Muscle of leg (tissue), 11 donors: Measurements from ENCODE around the gene CEP78. TPM values are rescaled to one million over a fixed set of nuclear protein-coding genes. Genes with fewer than 3 reads are reported as not detected.

Experiments used
- DNase-seq: peaks from one replicate; pipeline ENCODE4 v3.0.0; 2013
- H3K27ac ChIP-seq: one replicate; pipeline ENCODE4 v1.5.1; 2013; ENCODE audit warnings: mild to moderate bottlenecking, low read length, control low read depth
- H3K27me3 ChIP-seq: one replicate; pipeline ENCODE4 v1.6.1; 2013; ENCODE audit warnings: low read length; ENCODE audit not compliant: control insufficient read depth, insufficient read depth
- H3K36me3 ChIP-seq: one replicate; pipeline ENCODE4 v1.6.1; 2013; ENCODE audit warnings: low read length; ENCODE audit not compliant: control insufficient read depth, insufficient read depth
- H3K4me1 ChIP-seq: one replicate; pipeline ENCODE4 v1.6.1; 2013; ENCODE audit warnings: low read length; ENCODE audit not compliant: control insufficient read depth, insufficient read depth
- H3K4me3 ChIP-seq: one replicate; pipeline ENCODE4 v1.5.1; 2013; ENCODE audit warnings: low read length, control low read depth
- H3K9me3 ChIP-seq: replicated peaks from 2 replicates; pipeline ENCODE4 v1.6.1; 2013; ENCODE audit warnings: low read depth, low read length; ENCODE audit not compliant: control insufficient read depth
- WGBS: methylation state at CpG from one replicate; pipeline ENCODE4 v1.1.5; 2013; ENCODE audit warnings: missing lambda C conversion rate; ENCODE audit not compliant: insufficient coverage; 5-methylcytosine and 5-hydroxymethylcytosine counted together
- polyA plus RNA-seq, 8 donors: library from polyadenylated mRNA; unstranded; fragments of 120-200 nt; gene quantifications; one replicate each; pipeline versions ENCODE4 v1.2.1 to v1.2.3, GENCODE V29; 2013; ENCODE audit warnings: inconsistent platforms in 1 of 8, low replicate concordance in 1 of 8; ENCODE audit not compliant: insufficient read length in 8 of 8, insufficient read depth in 1 of 8
- total RNA-seq: library from RNA; stranded (reverse); fragments of 120-200 nt; gene quantifications from one replicate; pipeline ENCODE4 v1.2.4, GENCODE V29; 2013

Gene CEP78
- total and polyA plus RNA-seq, 9 donors = 12.6 to 22.6 (median 16.9) TPM

- Histone ChIP-seq H3K36me3 (peaks cover 42% of the 10 kb centered on the region), H3K4me3 (no peak overlapping the region)
Observed at GRCh38 chr9:78303377-78304062, 67.6 kb downstream of the CEP78 start.

GRCh38 chr9:78304357-78304756, 68.5 kb downstream of the CEP78 start:
- H3K27me3 ChIP-seq = no peaks in the 10 kb centered on the region
- no peak overlapping the region for H3K27ac ChIP-seq
- H3K4me1 ChIP-seq = no peaks in the 10 kb centered on the region
- no CpG with 5 or more reads among the region's 1 CpG for WGBS
- H3K4me3 ChIP-seq = no peak overlapping the region
- no peak for DNase-seq
- peaks cover 48% of the 10 kb centered on the region for H3K36me3 ChIP-seq
- no peaks in the 10 kb centered on the region for H3K9me3 ChIP-seq

More at GRCh38 chr9:78303377-78304062, 67.6 kb downstream of the CEP78 start:
- no peak overlapping the region for H3K27ac ChIP-seq
- H3K27me3 ChIP-seq = no peaks in the 10 kb centered on the region
- WGBS = 96% methylated on average over 2 of the region's 3 CpGs
- no peaks in the 10 kb centered on the region for H3K4me1 ChIP-seq
- DNase-seq = no peak
- H3K9me3 ChIP-seq = no peaks in the 10 kb centered on the region

GRCh38 chr9:78306222-78307076, 70.6 kb downstream of the CEP78 start:
- no peak overlapping the region for H3K27ac ChIP-seq
- H3K9me3 ChIP-seq = no peaks in the 10 kb centered on the region
- no peaks in the 10 kb centered on the region for H3K27me3 ChIP-seq
- WGBS = 69% methylated on average over 5 of the region's 16 CpGs
- peaks cover 61% of the 10 kb centered on the region for H3K36me3 ChIP-seq
- H3K4me1 ChIP-seq = no peaks in the 10 kb centered on the region
- H3K4me3 ChIP-seq = no peak overlapping the region
- DNase-seq = no peak

DNA sequence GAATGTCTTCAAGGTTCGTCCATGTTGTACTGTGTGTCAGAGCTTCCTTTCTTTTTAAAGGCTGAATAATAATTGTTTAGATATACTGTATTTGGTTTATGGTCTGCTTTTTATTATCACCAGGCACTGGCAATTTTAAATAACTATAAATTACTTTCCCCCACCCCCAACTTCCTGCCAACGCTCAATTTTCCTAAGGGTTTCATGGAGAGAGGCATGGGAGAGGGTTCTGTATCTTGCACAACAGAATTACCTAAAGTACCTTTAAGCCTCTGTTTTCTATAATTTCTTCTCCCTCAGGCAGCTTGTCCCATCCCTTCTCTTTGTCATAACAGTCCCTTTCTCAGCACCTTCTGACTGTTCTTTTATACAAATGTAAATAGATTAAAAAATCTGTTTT, 71.5 kb downstream of the CEP78 start:
- WGBS = no CpG with 5 or more reads among the region's 2 CpGs
- H3K4me3 ChIP-seq = no peak overlapping the region
- H3K27ac ChIP-seq = no peak overlapping the region
- peaks cover 58% of the 10 kb centered on the region for H3K36me3 ChIP-seq
- no peaks in the 10 kb centered on the region for H3K4me1 ChIP-seq
- H3K27me3 ChIP-seq = no peaks in the 10 kb centered on the region
- no peaks in the 10 kb centered on the region for H3K9me3 ChIP-seq
- DNase-seq = no peak

DNA sequence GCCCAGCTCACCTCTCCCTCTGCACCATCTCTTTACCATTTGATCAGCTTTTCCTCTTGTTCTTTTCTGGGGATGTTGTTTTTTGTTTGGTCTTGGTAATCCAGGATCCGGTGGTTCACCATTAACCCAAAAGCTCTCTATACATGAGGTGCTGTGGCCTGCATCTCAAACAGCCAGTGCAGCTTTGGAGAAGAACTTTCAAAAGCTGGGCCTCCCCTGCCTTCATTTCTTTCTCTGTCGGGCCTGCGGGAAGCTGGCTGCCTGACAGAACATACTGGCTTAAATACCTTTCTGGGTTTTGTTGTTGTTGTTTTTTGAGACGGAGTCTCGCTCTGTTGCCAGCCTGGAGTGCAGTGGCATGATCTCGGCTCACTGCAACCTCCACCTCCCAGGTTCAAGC, 73.2 kb downstream of the CEP78 start:
- Histone ChIP-seq H3K4me3 (no peak overlapping the region), H3K36me3 (peaks cover 48% of the 10 kb centered on the region), H3K4me1 (no peaks in the 10 kb centered on the region), H3K9me3 (no peaks in the 10 kb centered on the region), H3K27me3 (no peaks in the 10 kb centered on the region), H3K27ac (no peak overlapping the region)
- DNase-seq = no peak
- WGBS = no CpG with 5 or more reads among the region's 6 CpGs

DNA sequence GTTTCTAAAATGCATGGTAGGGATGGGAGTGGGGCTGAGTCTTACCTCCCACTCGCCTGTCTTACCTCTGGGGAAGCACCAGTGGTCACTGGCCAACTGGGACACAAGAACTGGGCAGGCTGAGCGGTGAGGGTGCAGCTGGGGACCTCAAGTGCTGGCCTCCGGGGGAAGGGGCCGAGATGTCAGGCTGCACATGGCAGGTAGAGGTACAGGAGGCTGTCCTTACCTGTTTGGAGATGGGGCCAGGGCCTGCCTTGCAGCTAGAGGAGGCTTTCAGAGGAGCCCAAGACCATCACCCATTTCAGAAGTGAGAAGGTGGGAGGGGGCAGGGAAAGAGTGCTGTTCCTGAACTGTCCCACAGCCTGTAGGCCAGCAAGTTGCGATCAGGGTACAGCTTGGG, 75.2 kb downstream of the CEP78 start:
- no peak for DNase-seq
- WGBS = 96% methylated on average over 5 of the region's 5 CpGs
- Histone ChIP-seq H3K9me3 (no peaks in the 10 kb centered on the region), H3K4me3 (no peak overlapping the region), H3K36me3 (peaks cover 41% of the 10 kb centered on the region), H3K27ac (no peak overlapping the region), H3K27me3 (no peaks in the 10 kb centered on the region), H3K4me1 (peaks cover 14% of the 10 kb centered on the region)

- H3K4me1 ChIP-seq = peaks cover 20% of the 10 kb centered on the region
- no peak overlapping the region for H3K27ac ChIP-seq
- WGBS = 86% methylated on average over 4 of the region's 9 CpGs
- DNase-seq = no peak
- H3K27me3 ChIP-seq = no peaks in the 10 kb centered on the region
- H3K9me3 ChIP-seq = peaks cover 5% of the 10 kb centered on the region
- no peak overlapping the region for H3K4me3 ChIP-seq
- H3K36me3 ChIP-seq = peaks cover 41% of the 10 kb centered on the region
Observed at GRCh38 chr9:78311886-78312524, 76.1 kb downstream of the CEP78 start.

GRCh38 chr9:78314550-78314949, 78.7 kb downstream of the CEP78 start:
- no peaks in the 10 kb centered on the region for H3K27me3 ChIP-seq
- no peak overlapping the region for H3K27ac ChIP-seq
- no peak for DNase-seq
- H3K36me3 ChIP-seq = peaks cover 48% of the 10 kb centered on the region
- no peak overlapping the region for H3K4me3 ChIP-seq
- WGBS = 86% methylated on average over 5 of the region's 5 CpGs
- peaks cover 5% of the 10 kb centered on the region for H3K9me3 ChIP-seq
- H3K4me1 ChIP-seq = peaks cover 26% of the 10 kb centered on the region

- Histone ChIP-seq H3K27me3 (no peaks in the 10 kb centered on the region), H3K4me3 (no peak overlapping the region), H3K27ac (no peak overlapping the region), H3K4me1 (peaks cover 26% of the 10 kb centered on the region), H3K36me3 (peaks cover 50% of the 10 kb centered on the region), H3K9me3 (peaks cover 5% of the 10 kb centered on the region)
- DNase-seq = peak; percentile 53
- 29% methylated on average over 6 of the region's 8 CpGs for WGBS
Observed at GRCh38 chr9:78314953-78315870, 79.3 kb downstream of the CEP78 start.
